Stimulated activated CD4-positive, alpha-beta T cell treated with anti-CD3 and anti-CD28 coated beads, TNF-alpha, amount 100 ng/mL, for 48 hours (primary cell): Measurements from ENCODE around the gene ASGR2.
"Not testable (repeated sequence)": the region's sequence is repeated elsewhere in the genome, so short reads cannot be mapped to it uniquely, and the experiment has no call there.

Experiments used
- DNase-seq, 3 donors: peaks; one replicate each; pipeline ENCODE4 v3.0.0-alpha.2; 2020; ENCODE audit warnings: low read depth in 3 of 3

Gene ASGR2

DNA sequence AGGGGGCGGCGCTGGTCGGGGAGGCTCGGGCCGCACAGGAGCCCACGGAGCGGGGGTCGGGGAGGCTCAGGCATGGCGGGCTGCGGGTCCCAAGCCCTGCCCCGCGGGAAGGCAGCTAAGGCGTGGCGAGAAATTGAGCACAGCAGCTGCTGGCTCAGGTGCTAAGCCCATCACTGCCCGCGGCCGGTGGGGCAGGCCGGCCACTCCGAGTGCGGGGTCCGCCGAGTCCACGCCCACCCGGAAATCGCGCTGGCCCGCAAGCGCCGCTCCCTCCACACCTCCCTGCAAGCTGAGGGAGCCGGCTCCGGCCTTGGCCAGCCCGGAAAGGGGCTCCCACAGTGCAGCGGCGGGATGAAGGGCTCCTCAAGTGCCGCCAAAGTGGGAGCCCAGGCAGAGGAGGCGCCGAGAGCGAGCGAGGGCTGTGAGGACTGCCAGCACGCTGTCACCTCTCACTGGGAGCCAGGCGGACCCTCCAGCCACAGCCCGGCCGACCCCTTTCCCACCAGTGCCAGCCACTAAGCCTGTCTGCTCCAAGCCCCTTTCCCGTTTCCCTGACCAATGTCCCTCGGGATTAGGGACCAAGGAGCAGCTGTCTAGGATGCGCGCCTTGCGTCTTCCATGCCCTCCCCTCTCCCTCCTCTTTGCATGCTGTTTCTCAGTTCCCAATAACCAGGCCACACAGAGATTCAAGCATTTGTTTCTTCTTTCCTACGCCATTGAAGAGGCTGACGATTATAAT is 13.8 kb downstream of the ASGR2 start:
- not testable (repeated sequence) for DNase-seq

GRCh38 chr17:7098802-7099459 is 15.7 kb downstream of the ASGR2 start:
- no peak for DNase-seq

DNA sequence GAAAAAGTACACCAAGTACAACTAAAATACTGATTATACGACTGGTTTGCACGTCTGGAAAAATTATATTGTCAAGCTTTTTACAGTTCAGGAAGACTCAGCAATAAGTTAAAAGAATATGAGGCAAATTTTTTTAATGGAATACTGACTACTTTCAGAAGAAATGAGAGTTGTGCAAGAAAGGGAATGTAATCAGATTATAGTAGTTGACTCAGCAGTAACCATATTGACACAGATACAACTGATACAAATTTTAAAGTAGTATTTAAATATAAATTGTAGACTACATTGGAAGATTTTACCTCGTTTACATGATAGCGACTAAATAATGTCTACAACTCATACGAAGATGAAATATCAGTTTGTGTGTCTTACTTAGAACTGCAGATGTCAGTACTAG is 16.7 kb downstream of the ASGR2 start:
- DNase-seq = no peak

DNA sequence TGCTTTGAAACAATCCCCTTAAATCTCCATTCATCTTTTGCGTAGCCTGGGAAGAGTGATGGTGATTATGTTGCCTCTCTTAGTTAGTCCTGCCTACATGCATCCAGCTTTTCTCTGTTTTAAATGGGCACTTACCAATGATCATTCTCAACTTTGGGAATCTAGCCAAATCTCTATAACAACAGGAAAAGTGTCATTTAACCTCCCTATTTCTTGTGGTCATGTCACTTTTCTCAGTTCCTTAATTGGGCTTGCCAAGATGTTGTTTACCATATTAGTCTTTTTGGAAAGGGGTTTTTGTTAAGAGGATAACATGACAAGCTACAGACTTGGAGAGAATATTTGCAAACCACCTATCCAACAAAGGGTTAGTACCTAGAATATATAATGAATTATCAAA is 19.0 kb downstream of the ASGR2 start:
- no peak for DNase-seq

DNA sequence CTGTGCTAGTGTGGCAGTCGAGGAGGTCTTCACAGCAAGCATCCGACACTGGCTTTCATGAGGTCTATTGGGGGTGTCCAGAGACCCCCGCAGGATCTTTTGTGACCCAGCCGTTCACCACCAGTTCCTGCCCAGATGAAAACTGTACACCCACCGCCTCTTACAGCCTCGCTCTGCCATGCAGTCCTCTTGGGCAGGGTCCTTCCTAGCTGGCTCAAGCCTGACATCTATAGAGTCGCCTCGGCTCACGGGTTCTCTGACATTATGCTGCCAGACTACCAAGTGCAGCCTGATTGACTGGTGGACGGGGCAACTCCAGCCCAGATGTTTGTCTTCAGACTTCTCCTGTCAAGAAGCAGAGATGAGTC is 20.0 kb downstream of the ASGR2 start:
- DNase-seq = no peak

DNA sequence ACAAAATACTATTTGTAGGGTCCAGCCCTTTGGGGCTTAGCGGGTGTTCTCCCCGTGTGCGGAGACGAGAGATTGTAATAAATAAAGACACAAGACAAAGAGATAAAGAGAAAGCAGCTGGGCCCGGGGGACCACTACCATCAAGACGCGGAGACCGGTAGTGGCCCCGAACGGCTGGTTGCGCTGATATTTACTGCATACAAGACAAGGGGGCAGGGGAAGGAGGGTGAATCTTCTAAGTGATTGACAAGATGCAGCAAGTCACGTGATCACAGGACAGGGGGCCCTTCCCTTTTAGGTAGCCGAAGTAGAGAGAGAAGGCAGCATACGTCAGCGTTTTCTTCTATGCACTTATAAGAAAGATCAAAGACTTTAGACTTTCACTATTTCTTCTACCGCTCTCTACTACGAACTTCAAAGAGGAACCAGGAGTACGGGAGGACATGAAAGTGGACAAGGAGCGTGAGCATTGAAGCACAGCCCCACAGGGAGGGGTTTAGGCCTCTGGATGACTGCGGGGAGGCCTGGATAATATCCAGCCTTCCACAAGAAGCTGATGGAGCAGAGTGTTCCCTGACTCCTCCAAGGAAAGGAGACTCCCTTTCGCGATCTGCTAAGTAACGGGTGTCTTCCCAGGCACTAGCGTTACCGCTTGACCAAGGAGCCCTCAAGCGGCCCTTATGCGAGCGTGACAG is 23.2 kb downstream of the ASGR2 start:
- not testable (repeated sequence) for DNase-seq

- not testable (repeated sequence) for DNase-seq
Measured at GRCh38 chr17:7089570-7089969, 25.1 kb downstream of the ASGR2 start.

DNA sequence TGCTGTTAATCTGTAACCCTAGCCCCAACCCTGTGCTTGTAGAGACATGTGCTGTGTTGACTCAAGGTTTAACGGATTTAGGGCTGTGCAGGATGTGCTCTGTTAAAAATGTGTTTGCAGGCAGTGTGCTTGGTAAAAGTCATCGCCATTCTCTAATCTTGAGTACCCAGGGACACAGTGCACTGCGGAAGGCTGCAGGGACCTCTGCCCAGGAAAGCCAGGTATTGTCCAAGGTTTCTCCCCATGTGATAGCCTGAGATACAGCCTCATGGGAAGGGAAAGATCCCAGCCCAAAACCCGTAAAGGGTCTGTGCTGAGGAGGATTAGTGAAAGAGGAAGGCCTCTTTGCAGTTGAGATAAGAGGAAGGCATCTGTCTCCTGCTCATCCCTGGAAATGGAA is 26.2 kb downstream of the ASGR2 start:
- DNase-seq = not testable (repeated sequence)

- DNase-seq = no peak
Measured at GRCh38 chr17:7084088-7084487, 30.5 kb downstream of the ASGR2 start.

DNA sequence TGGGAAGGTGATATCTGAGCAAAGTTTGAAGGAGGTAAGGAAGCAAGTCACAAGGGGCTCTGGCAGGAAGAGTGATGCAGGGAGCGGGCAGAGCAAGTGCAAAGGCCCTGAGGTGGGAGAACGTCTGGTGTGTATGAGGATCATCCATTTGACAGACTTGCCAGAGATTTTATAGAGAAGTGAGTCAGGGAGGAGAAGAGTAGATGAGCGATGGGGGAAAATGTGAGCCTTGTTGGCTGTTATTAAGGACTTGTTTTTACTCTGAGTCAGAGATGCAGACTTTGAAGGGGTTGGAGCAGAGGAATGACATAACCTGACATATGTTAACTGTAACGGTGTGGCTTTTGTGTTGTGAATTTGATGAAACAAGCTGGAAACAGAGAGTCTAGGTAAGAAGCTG is 31.0 kb downstream of the ASGR2 start:
- DNase-seq = no peak

GRCh38 chr17:7081341-7082062 is 33.1 kb downstream of the ASGR2 start:
- no peak for DNase-seq

GRCh38 chr17:7080456-7081041 is 34.1 kb downstream of the ASGR2 start:
- no peak for DNase-seq

- DNase-seq = no peak
Measured at GRCh38 chr17:7079581-7080455, 34.8 kb downstream of the ASGR2 start, which contains the start of gene CLEC10A. TSS of gene CLEC10A (minus strand) at chr17:7080251. CDS start at chr17:7078812, 1,439 bp downstream.

DNA sequence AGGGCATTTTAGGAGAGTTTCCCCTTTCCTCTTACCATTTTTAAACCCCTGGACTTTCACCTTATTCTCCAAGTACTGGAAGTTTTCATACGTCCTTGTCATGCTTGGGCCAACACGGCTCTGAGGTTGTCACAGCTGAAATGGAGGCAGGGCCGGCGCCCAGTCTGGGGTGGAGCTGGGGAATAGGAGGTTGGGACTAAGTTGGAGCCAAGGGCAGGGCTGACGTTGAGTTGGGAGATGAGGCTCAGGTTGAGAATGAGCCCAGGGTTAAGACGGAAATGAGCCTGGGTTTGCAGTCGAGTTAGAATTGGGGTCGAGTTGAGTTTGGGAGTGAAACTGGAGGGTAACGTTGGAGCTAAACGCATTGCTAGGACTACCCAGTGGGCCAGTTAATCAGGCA is 35.9 kb downstream of the ASGR2 start:
- no peak for DNase-seq

DNA sequence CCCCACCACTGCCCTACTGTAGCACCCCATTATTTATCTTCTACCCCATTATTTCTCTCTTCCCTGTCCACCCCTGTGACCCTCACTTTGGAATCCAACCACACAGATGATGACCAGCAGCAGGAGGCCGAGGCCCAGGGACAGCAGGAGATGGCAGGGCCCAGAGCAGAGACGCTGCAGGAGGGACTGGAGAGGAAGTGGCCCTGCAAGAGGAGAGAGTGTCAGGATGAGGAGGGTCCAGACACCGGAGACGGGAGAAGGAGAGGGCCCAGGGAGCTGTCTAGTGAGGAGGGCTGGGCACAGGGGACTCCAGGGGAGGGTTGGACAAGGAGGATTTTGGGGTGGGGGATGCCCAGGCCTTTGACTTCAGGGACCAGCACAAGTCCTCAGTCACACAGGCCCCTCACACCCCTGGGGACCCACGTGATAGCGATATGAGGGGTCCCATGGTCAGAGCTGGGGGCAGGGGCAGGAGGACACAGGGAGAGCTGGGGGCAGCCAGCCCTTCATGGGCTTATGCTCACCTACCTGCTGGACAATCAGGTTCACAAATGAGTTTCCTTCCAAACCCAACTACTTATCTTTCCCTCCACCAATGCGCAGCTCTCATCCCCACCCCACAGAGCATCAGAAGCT is 36.6 kb downstream of the ASGR2 start:
- no peak for DNase-seq

GRCh38 chr17:7074931-7075330 is 39.7 kb downstream of the ASGR2 start:
- no peak for DNase-seq

GRCh38 chr17:7072406-7072805 is 42.2 kb downstream of the ASGR2 start:
- DNase-seq = no peak

- no peak for DNase-seq
Measured at GRCh38 chr17:7070712-7071111, 43.9 kb downstream of the ASGR2 start.

- no peak for DNase-seq
Measured at GRCh38 chr17:7068268-7068667, 46.4 kb downstream of the ASGR2 start.

- DNase-seq = no peak
Measured at GRCh38 chr17:7067198-7067597, 47.4 kb downstream of the ASGR2 start.
